ENCODE measurements around the gene CLN3.

DNA sequence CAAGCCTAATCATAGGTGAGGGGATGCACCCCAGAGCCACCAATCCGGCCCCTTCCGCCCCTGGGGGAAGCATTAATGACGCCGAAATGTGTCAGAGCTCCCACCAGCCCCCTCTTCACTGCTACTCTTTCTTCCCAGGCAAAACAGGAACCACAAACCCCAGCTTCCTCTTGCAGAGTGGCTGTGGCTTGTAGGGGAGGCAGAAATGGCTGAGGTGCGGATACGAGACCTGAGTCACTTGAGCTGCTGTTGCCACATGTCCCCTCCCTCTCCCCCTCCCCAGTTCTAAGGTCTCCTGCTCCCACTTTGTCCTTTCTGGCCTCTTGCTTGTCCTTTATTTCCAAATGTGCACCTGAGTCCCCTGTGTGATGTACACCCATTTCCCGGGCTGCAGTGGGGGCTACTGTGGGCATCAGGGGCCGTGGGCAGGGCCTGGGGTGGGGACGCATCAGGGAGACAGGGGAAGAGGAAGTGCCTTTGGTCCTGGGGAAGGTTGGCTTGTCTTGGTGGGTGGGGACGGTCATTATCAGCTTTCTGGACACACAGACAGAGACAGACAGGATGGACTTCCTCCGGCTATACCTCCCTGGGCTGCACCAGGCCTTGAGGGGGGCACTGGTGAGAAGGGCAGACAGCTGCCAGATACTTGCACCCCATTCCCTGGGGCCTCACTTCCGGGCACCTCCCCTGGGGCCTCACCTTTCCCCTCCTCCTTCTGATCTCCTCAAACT, 2.4 kb upstream of the CLN3 start, which contains the start of gene APOBR:
- no peak for TF ChIP-seq CTCF (IDR thresholded peaks at IDR 0.05)
- TF ChIP-seq EZH2 (IDR thresholded peaks at IDR 0.05): no peak
- TF ChIP-seq EZH2phosphoT487 (IDR thresholded peaks at IDR 0.05): no peak

Data from neural progenitor cell (in vitro differentiated cells).